Lung (tissue), 16 donors: ENCODE results near the gene ASB18. TPM values are rescaled to one million over a fixed set of nuclear protein-coding genes. Genes with fewer than 3 reads are reported as not detected.

Experiments used
- ATAC-seq: fragments of 200-7000 bp; cut with Tn5 transposase; one replicate; pipeline ENCODE4 v1.9.1; 2020; ENCODE audit warnings: moderate number of reproducible peaks; ENCODE audit not compliant: insufficient read depth, low FRiP score
- DNase-seq, 3 donors: peaks; one replicate each; pipeline ENCODE4 v3.0.0-alpha.2; 2013 to 2017
- H3K27ac ChIP-seq, 2 donors: one replicate each; pipeline ENCODE4 v1.5.1; 2013; ENCODE audit warnings: mild to moderate bottlenecking in 2 of 2, moderate library complexity in 2 of 2, control low read depth in 1 of 2, inconsistent platforms in 1 of 2, low read depth in 1 of 2, low read length in 1 of 2
- H3K27me3 ChIP-seq, 3 donors: one replicate each; pipeline ENCODE4 v1.5.1; 2013; ENCODE audit warnings: low read length in 2 of 3; ENCODE audit not compliant: control insufficient read depth in 3 of 3, insufficient read depth in 3 of 3
- H3K36me3 ChIP-seq, 4 donors: one replicate each; pipeline ENCODE4 v1.5.1; 2013; ENCODE audit warnings: low read length in 4 of 4, mild to moderate bottlenecking in 1 of 4, moderate library complexity in 1 of 4; ENCODE audit not compliant: control insufficient read depth in 4 of 4, insufficient read depth in 4 of 4
- H3K4me1 ChIP-seq, 5 donors: one replicate each; pipeline ENCODE4 v1.5.1; 2013; ENCODE audit warnings: low read length in 5 of 5, mild to moderate bottlenecking in 2 of 5, moderate library complexity in 1 of 5; ENCODE audit not compliant: control insufficient read depth in 5 of 5, insufficient read depth in 5 of 5
- H3K4me3 ChIP-seq: one replicate; pipeline ENCODE4 v1.5.1; 2013; ENCODE audit warnings: mild to moderate bottlenecking, control low read depth, moderate library complexity
- H3K9ac ChIP-seq, 2 donors: one replicate each; pipeline ENCODE4 v1.5.1; 2013; ENCODE audit warnings: low read length in 2 of 2, control low read depth in 1 of 2; ENCODE audit not compliant: insufficient read depth in 1 of 2
- H3K9me3 ChIP-seq, 4 donors: one replicate each; pipeline ENCODE4 v1.5.1; 2013; ENCODE audit warnings: low read length in 3 of 4, mild to moderate bottlenecking in 1 of 4, moderate library complexity in 1 of 4; ENCODE audit not compliant: control insufficient read depth in 4 of 4, insufficient read depth in 3 of 4
- CTCF ChIP-seq: IDR thresholded peaks from 2 replicates; pipeline ENCODE4 v1.5.1; 2012; ENCODE audit warnings: mild to moderate bottlenecking; ENCODE audit errors: control extremely low read depth, extremely low read depth
- WGBS, 2 donors: extraction: QIAGEN DNeasy Blood & Tissue Kit; methylation state at CpG; one replicate each; pipeline ENCODE4 v1.1.7; 2013; 5-methylcytosine and 5-hydroxymethylcytosine counted together
- long read RNA-seq, 5 donors: transcript quantifications; one replicate each; lab custom pipeline, GENCODE V29; 2026
- polyA plus RNA-seq, 2 donors: library from polyadenylated mRNA; stranded (reverse); fragments of 200-250 nt; gene quantifications; one replicate each; pipeline ENCODE4 v1.2.1, GENCODE V29; 2013
- total RNA-seq, 2 donors: library from RNA; depleted of rRNA in 1 of 2; stranded (reverse); fragments of >200 nt in 1 of 2; gene quantifications; one replicate each; pipeline ENCODE4 v1.2.1, GENCODE V29; 2014 to 2021
- donor health status: control.
- donor health status: control.
- donor health status: Bipolar disorder and iron deficiency.
- donor health status: healthy.
- donor health status: DM: yes; HTN: yes; CAD: no.

Gene ASB18
- total RNA-seq: not detected
- polyA plus RNA-seq: not detected
- long read RNA-seq, donor 1: 0 reads
- long read RNA-seq, donor 2: 0 reads
- long read RNA-seq, donor 3: 0 reads
- long read RNA-seq, donor 4: 0 reads
- long read RNA-seq, donor 5: 0 reads

- no peak for DNase-seq
- no peak within 1 kb of the TSS for H3K4me3 ChIP-seq
- peaks cover 0 to 18% (median 0%) of the 10 kb centered on the region in 3 donors for H3K27me3 ChIP-seq
- H3K9ac ChIP-seq: no peak within 1 kb of the TSS
- no peaks in the 10 kb centered on the region for H3K36me3 ChIP-seq
- no peak for TF ChIP-seq CTCF
- H3K27ac ChIP-seq: peak within 1 kb of the TSS in 1 of 2 donors; percentile 83
- H3K9me3 ChIP-seq: peaks cover 0 to 15% (median 0%) of the 10 kb centered on the region in 4 donors
- WGBS, 2 donors: 53 to 59% methylated on average over 8 of the region's 8 CpGs
- H3K4me1 ChIP-seq: no peaks in the 10 kb centered on the region
- ATAC-seq: no peak
Measured at GRCh38 chr2:236264256-236264655, at the start of gene ASB18. Gene ASB18, minus strand, starts transcription at chr2:236264406. Its CDS starts 61 bp downstream, at chr2:236264345.

GRCh38 chr2:236311286-236311685 is 47.1 kb upstream of the ASB18 start:
- ATAC-seq: no peak
- no peak for DNase-seq
- Histone ChIP-seq H3K4me1 (peaks cover 0 to 3% (median 0%) of the 10 kb centered on the region in 5 donors), H3K9ac (no peak overlapping the region), H3K27me3 (no peaks in the 10 kb centered on the region), H3K27ac (no peak overlapping the region), H3K9me3 (peaks cover 0 to 4% (median 4%) of the 10 kb centered on the region in 4 donors), H3K4me3 (no peak overlapping the region), H3K36me3 (no peaks in the 10 kb centered on the region)
- 88 to 90% methylated on average over 3 of the region's 3 CpGs for WGBS, 2 donors
- no peak for TF ChIP-seq CTCF

GRCh38 chr2:236309669-236310029 is 45.4 kb upstream of the ASB18 start:
- no peak for TF ChIP-seq CTCF
- WGBS, 2 donors: 42 to 43% methylated on average over 9 of the region's 9 CpGs
- H3K9ac ChIP-seq: no peak overlapping the region
- no peaks in the 10 kb centered on the region for H3K27me3 ChIP-seq
- no peaks in the 10 kb centered on the region for H3K36me3 ChIP-seq
- peaks cover 0 to 4% (median 4%) of the 10 kb centered on the region in 4 donors for H3K9me3 ChIP-seq
- H3K4me1 ChIP-seq: peaks cover 0 to 3% (median 0%) of the 10 kb centered on the region in 5 donors
- H3K4me3 ChIP-seq: no peak overlapping the region
- peak in 2 of 3 donors; percentile 15 to 22 for DNase-seq
- ATAC-seq: no peak
- no peak overlapping the region for H3K27ac ChIP-seq
